GM19328 (cell line): ENCODE results near the gene MOB2.

Experiments used
- ATAC-seq: cut with Tn5 transposase; IDR thresholded peaks from one replicate; pipeline ENCODE4 v1.9.1; 2021; ENCODE audit warnings: mild to moderate bottlenecking, moderate library complexity; ENCODE audit not compliant: unreplicated experiment

The MOB2 gene

GRCh38 chr11:1504581-1505290 is 18.2 kb upstream of the MOB2 start:
- ATAC-seq: no peak

GRCh38 chr11:1504138-1504537 is 17.6 kb upstream of the MOB2 start:
- no peak for ATAC-seq

GRCh38 chr11:1503708-1504104 is 17.1 kb upstream of the MOB2 start:
- no peak for ATAC-seq

- ATAC-seq: no peak
Measured at GRCh38 chr11:1502954-1503707, 16.6 kb upstream of the MOB2 start.

GRCh38 chr11:1502168-1502953 is 15.8 kb upstream of the MOB2 start:
- ATAC-seq: no peak

GRCh38 chr11:1501421-1502167 is 15.0 kb upstream of the MOB2 start:
- no peak for ATAC-seq

- ATAC-seq: no peak
Measured at GRCh38 chr11:1500466-1501420, 14.2 kb upstream of the MOB2 start.

- ATAC-seq: no peak
Measured at GRCh38 chr11:1499899-1500298, 13.3 kb upstream of the MOB2 start.

- no peak for ATAC-seq
Measured at GRCh38 chr11:1499261-1499890, 12.8 kb upstream of the MOB2 start.

- no peak for ATAC-seq
Measured at GRCh38 chr11:1498262-1498661, 11.7 kb upstream of the MOB2 start.

- ATAC-seq: no peak
Measured at GRCh38 chr11:1497600-1497999, 11.0 kb upstream of the MOB2 start.

GRCh38 chr11:1496761-1497095 is 10.1 kb upstream of the MOB2 start:
- no peak for ATAC-seq

GRCh38 chr11:1496091-1496760 is 9.6 kb upstream of the MOB2 start:
- ATAC-seq: no peak

- no peak for ATAC-seq
Measured at GRCh38 chr11:1494650-1495049, 8.1 kb upstream of the MOB2 start.

GRCh38 chr11:1493650-1494244 is 7.2 kb upstream of the MOB2 start:
- no peak for ATAC-seq

GRCh38 chr11:1491379-1491778 is 4.8 kb upstream of the MOB2 start:
- ATAC-seq: no peak

GRCh38 chr11:1490651-1491050 is 4.1 kb upstream of the MOB2 start:
- ATAC-seq: no peak

GRCh38 chr11:1488575-1489180 is 2.1 kb upstream of the MOB2 start:
- ATAC-seq: no peak
